Endometrial microvascular endothelial cells (primary cell): ENCODE results near the gene PPARG. TPM values are rescaled to one million over a fixed set of nuclear protein-coding genes. Genes with fewer than 3 reads are reported as not detected.

ENCODE experiments used
- in situ Hi-C: cut with HindIII; loops from 2 replicates; pipeline ENCODE4 v1.10.0; 2017; ENCODE audit warnings: low sequenced_read_pairs, low pct_unique_long_range_greater_than_20kb; ENCODE audit errors: inconsistent ontology term
- total RNA-seq: library from RNA; depleted of rRNA; stranded (reverse); fragments of >200 nt; gene quantifications from one replicate; pipeline ENCODE4 v1.2.3, GENCODE V29; 2015; ENCODE audit errors: inconsistent ontology term

PPARG gene
- total RNA-seq, 1 donor from 2014 or later, result 5.6 TPM

DNA sequence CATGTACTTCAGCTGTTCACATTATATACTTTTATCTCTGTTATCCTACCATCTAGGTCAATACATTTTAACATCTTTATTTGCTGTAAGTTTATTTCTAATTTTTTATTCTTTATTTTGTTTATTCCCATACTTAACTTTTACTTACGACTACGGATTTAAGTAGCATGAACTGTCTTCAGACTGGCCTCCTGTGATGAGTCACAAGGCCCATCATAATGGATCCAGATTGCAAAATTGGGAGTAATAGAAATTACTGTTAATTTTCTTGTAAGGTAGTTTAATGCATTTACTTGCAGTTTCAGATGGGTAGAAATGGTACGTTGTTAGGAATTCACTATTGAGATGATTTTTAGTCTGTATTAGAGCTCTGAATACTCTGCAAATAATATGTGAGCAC lies 45.9 kb downstream of the PPARG start:
- in situ Hi-C loops, result no loop called here

DNA sequence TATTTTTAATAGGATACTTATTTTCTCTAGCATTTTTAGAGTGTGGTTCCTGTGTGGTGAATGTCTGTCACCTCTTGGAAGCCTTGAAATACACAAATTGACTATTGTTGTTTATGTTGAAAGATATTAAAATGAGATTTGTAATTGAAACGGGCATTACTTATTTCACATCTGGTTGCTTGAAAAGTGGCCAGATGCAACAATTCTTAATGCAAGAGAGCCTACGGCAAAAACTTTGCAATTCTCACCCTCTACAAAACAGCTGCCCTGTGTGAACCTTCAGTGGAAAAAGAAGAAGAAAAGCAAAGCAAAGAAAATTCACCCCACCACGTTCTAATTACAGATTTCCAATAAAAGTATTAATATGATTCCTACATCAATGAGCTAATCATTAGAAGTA lies 46.6 kb downstream of the PPARG start:
- in situ Hi-C loops, result no loop called here

GRCh38 chr3:12336099-12336498 lies 47.2 kb downstream of the PPARG start:
- in situ Hi-C loops, result no loop called here

GRCh38 chr3:12338595-12339546 lies 50.0 kb downstream of the PPARG start:
- in situ Hi-C loops, result no loop called here

DNA sequence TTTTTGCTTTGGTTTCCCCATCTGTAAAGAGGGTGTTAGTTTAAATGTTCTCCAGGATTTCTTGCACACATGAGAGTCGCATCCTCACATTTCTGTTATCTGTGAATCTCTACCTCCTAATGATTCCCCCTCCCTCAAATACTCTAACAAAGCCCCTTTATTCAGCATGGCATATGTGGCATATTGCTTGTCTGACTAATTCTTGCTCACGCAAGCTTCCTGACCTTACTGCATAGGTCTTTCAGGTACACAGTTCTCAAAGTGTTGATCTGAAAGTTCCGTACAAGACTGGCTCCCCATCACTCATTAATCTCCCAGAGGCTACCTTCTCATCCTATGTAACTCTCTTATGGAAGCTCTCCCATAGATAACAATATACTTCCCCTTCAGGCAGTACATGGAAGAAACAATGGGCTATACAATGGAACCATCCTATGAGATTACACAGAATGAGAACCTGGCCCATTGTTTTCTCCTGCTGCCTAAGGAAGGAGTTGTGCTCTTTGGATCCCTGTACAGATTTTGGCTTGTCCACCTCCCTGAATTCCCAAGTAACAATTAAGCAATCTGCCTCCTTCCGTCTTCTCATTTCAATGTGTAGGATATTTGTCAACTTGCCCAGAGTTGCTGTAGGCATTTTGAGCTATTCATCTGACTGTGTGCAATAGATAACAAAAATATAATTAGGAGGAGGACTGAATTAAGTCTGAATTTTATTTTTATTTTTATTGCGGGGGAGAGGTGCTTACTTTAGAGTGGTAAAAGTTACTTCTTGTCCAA lies 51.0 kb downstream of the PPARG start:
- in situ Hi-C loops, result no loop called here

DNA sequence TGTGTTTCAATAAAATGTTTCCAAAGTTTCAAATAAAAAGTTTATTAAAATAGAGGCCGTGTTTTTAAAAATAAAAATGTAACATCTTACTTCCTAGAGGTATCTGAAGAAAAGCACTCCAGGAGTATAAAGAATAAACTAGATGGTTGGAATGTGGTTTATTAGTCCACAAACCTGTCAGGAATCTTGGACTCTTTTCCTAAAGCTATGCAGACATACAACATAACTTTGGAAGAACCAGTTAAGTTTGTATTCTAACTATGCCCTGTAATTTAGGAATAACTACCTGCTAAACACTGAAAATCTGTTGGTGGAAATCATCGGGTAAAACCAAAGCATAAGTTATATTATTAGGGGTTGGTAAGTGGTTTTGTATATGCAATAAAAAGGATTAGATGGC lies 51.6 kb downstream of the PPARG start:
- in situ Hi-C loops, result no loop called here

DNA sequence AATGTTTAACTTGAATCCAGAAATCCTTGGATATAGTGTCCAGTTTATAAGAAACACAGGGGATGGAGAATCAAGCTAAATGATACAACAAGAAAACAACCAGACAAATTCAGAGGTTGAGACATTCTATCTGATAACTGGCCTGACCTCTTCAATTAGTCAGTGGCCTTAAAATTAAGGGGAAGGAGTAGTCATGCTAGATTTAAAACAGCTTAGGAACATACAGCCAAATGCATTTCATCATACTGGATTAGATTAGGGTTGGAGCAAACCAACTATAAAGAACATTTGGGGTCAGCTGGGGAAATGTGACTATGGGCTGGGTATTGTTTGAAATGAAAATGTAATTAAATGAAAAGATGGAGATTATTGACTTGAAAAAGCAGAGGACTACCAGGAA lies 53.3 kb downstream of the PPARG start:
- in situ Hi-C loops, result no loop called here

- in situ Hi-C loops, result no loop called here
These were observed 54.2 kb downstream of the PPARG start for GRCh38 chr3:12343047-12343501.

- in situ Hi-C loops, result no loop called here
These were observed 56.3 kb downstream of the PPARG start for GRCh38 chr3:12345141-12345561.

DNA sequence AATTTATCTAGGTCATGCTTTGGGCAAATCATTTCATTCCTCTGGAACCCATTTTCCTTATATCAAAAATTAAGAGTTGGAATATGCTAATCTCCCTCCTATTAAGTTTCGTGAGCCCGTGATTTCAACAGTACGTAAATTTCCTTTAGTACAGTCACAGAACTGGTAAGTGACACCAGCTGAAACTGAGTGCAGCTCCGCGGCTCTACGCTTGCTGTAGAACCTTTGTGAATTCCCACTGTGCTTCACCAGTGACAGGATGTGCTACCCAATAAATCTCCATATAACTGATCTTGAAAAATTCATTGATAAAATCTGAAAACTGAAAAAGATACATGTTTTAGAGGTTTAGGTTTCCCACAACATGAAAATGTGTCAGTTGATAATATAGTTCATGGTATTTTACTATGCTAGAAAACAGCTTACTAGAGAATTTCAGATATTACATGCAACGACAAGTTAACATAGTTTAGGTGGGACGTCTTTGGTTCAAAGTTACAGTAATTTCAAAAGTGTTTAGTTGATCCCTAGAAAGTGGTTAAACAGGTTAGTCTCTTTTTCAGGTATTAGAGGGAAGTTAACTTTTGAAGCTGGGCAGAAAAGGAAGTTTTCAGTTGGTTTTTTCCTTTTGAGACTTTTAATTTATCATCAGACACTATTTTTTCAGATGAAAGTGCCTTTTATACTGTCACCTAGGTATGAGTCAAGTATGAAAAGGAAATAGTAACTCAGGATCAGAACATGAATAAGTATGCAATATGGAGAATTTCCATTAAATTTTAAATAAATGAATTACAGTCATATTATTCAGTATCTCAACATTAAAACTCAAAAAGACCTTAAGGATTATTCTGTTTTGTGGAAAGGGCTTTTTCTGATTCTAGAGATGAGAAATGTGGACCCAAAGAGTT lies 57.0 kb downstream of the PPARG start:
- in situ Hi-C loops, result no loop called here

GRCh38 chr3:12347301-12347700 lies 58.4 kb downstream of the PPARG start:
- in situ Hi-C loops, result no loop called here

- in situ Hi-C loops, result no loop called here
These were observed 61.3 kb downstream of the PPARG start for GRCh38 chr3:12349895-12350811.

DNA sequence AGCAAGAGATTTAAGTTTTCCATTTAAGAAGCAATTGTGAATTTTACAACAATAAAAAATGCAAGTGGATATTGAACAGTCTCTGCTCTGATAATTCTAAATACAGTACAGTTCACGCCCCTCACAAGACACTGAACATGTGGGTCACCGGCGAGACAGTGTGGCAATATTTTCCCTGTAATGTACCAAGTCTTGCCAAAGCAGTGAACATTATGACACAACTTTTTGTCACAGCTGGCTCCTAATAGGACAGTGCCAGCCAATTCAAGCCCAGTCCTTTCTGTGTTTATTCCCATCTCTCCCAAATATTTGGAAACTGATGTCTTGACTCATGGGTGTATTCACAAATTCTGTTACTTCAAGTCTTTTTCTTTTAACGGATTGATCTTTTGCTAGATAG lies 62.3 kb downstream of the PPARG start:
- in situ Hi-C loops, result no loop called here

- in situ Hi-C loops, result no loop called here
These were observed 63.4 kb downstream of the PPARG start for GRCh38 chr3:12352253-12352652.

DNA sequence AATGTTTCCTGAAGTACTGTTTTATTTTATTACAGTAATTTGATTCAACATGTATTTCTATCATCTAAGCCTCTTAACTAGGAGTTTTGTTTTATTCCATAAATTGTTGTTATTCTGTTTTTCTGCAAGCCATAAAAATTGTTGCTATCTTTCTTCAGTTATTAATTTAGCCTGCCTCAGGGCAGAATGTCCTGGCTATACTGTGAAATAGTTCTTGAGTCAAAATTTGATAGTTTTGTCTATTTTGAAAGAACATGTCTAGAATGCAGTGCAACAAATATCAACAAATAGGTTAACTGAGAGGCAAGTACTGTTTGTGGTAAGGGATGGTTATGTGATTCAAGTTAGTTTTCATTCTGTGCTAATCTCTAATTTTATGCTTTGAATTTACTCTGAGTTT lies 63.9 kb downstream of the PPARG start:
- in situ Hi-C loops, result no loop called here

GRCh38 chr3:12353796-12354525 lies 65.1 kb downstream of the PPARG start:
- in situ Hi-C loops, result no loop called here

- in situ Hi-C loops, result no loop called here
These were observed 67.3 kb downstream of the PPARG start for GRCh38 chr3:12356175-12356574.
